ENCODE data around the gene SLC39A7.

The SLC39A7 gene

GRCh38 chr6:33236852-33237251, 36.2 kb downstream of the SLC39A7 start:
- DNase-seq (ENCODE audit: low read depth), result no peak

GRCh38 chr6:33237741-33238140, 37.1 kb downstream of the SLC39A7 start:
- DNase-seq (ENCODE audit: low read depth), result no peak

- DNase-seq (ENCODE audit: low read depth), result no peak
Measured at GRCh38 chr6:33241968-33242367, 41.3 kb downstream of the SLC39A7 start.

GRCh38 chr6:33243476-33243875, 42.8 kb downstream of the SLC39A7 start:
- DNase-seq (ENCODE audit: low read depth), result no peak

GRCh38 chr6:33247977-33248642, 47.4 kb downstream of the SLC39A7 start:
- peak; percentile 85 for DNase-seq (ENCODE audit: low read depth)

GRCh38 chr6:33248643-33248931, 47.9 kb downstream of the SLC39A7 start:
- DNase-seq (ENCODE audit: low read depth), result no peak

GRCh38 chr6:33248932-33249731, 48.5 kb downstream of the SLC39A7 start:
- peak; percentile 91 for DNase-seq (ENCODE audit: low read depth)

GRCh38 chr6:33249732-33250630, 49.3 kb downstream of the SLC39A7 start:
- DNase-seq (ENCODE audit: low read depth), result no peak

- DNase-seq (ENCODE audit: low read depth), result no peak
Measured at GRCh38 chr6:33250731-33251130, 50.1 kb downstream of the SLC39A7 start.

- no peak for DNase-seq (ENCODE audit: low read depth)
Measured at GRCh38 chr6:33251395-33252012, 50.8 kb downstream of the SLC39A7 start.

GRCh38 chr6:33252759-33253158, 52.1 kb downstream of the SLC39A7 start:
- DNase-seq (ENCODE audit: low read depth), result no peak

Data from activated T-helper 9 cell treated with anti-CD3 and anti-CD28 coated beads, Interleukin-2, amount 50 U/mL, for 16 hours (primary cell).